Activated CD4-positive, alpha-beta T cell treated with anti-CD3 and anti-CD28 coated beads, Interleukin-2, amount 50 U/mL, for 16 hours (primary cell): Measurements from ENCODE around the gene ERI2.

Source experiments
- DNase-seq: peaks from one replicate; pipeline ENCODE4 v3.0.0-alpha.2; 2020

Gene ERI2

GRCh38 chr16:20806168-20807050 lies at the start of gene ERI2, which contains the start of gene REXO5:
Gene ERI2 (minus strand): TSS chr16:20806472. CDS start chr16:20806430, 42 bp downstream.
Gene REXO5 (plus strand): TSS chr16:20806527. CDS start chr16:20806954, 427 bp downstream.
- peak; percentile 87 for DNase-seq

- DNase-seq: no peak
Measured at GRCh38 chr16:20854963-20855362, 48.7 kb upstream of the ERI2 start.

DNA sequence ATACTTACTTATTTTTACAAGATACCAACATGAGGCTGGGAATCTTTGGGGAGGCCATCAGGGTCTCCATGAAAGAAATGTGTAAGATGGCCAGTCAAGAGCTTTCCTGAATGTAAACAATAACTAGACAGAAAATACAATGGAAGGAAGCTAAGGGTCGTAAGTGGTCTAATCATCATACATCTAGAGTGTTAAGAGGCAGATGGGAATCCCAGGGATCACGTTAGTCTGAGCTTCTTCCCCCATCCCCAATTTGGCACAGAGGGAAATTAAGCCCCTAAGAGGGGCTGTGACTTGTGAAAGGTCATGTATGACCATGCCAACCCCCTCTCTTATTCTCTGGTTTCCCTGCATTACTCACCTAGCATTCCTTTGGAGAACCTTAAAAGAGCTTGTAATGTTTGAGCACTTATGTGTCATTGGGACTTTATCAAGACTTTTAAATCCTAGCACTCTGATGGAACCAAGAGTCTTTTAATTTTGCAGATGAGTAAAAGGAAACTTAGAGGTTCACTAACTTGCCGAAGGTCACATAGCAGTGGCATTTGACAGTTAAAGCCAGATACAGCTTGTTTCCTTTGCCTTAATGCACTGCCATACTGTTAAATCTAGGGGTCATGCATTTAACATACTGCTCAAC lies 47.8 kb upstream of the ERI2 start:
- DNase-seq: no peak

DNA sequence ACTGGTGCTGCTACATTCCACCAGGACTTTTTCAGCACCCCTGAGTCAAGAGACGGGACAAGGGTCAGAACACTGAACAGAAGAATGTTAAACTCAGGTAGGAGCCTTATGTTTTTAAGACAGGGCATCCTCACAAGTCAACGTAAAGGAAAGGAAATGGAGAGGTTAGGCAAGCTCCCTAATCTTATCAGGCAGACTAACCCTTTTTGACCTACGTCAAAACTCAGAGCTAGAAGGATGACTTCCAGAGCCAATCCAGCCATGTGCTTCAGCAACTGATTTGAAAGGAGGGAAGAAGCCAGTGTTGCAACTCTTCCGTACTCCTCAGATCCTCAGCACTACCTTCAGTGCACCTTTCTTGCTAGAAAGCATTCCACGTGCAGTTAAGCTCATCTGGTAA lies 46.9 kb upstream of the ERI2 start:
- no peak for DNase-seq

GRCh38 chr16:20851601-20852000 lies 45.3 kb upstream of the ERI2 start:
- DNase-seq: no peak

GRCh38 chr16:20850981-20851380 lies 44.7 kb upstream of the ERI2 start:
- no peak for DNase-seq

DNA sequence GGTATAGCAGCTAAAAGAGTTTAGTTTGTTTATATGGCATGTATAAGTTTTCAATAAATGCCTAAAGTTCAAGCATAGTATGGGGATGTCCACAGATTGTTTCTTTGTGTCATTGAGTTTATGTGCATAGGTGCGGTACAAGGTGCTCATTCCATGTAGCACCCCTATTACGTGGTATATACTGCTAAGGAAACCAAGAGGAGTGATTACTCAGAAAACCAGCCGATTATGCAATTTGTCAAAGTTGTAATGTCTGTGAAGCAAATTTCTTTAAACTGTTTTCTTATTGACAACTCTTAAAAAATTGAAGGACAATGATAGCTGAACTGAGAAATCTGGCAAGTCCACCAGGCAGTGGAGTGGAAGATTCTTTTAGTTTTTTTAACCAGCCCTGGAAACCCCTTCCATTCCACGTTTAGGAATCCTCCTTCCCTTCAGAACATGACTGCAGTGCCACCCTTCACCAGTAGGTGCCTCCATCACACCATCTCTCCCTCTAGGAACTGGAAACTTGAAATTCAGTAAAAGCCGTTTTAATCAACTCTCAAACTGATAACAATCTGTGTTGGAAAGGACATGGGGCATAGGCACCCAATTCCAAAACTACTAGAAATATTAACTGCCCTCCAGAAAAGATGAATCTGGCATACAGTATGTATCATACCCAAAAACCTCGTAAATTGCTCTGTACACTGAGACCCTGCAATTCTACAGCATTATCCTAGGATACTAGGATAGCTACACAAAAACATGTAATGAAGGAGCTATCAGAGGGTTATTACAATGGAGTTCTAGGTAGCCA lies 43.5 kb upstream of the ERI2 start:
- peak; percentile 68 for DNase-seq

GRCh38 chr16:20847550-20847949 lies 41.3 kb upstream of the ERI2 start:
- DNase-seq: no peak

DNA sequence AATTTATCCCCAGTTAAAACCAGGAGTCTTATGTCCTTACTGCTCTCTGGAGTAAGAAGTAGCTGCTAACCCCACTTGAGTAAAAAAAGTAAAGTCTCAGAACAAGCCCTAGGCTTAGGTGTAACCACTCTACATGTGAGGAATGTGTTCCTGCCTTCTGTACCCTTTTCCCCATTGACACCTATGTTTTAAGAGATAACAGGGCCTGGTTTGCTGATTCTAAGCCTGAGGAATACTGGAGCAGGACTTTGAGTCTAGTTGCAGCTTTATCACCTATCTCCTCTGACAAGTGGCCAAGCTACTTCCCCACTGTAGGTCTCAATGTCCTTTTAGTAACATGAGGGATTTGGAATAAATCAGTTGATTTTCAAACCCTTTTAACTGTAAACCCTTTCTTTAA lies 40.3 kb upstream of the ERI2 start:
- DNase-seq: no peak

DNA sequence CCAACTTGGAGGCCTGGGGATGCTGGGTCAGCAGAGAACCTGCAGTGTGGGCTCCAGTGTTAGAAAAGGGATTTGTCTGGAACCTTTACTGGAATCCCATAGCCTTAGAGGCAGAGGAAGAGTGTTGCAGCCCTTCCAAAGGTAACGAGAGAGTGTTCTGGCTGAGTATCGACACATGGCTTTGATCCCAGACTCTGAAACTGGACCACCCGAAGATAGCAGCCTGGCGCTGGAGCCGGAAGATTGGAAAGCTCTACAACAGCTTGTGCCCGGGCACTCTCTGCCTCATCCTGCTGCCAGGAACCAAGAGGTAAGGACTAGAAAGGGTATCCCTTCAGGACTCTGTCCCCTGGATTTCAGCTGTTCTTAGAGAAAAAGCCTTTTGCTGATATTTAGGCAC lies 39.8 kb upstream of the ERI2 start:
- DNase-seq: no peak

DNA sequence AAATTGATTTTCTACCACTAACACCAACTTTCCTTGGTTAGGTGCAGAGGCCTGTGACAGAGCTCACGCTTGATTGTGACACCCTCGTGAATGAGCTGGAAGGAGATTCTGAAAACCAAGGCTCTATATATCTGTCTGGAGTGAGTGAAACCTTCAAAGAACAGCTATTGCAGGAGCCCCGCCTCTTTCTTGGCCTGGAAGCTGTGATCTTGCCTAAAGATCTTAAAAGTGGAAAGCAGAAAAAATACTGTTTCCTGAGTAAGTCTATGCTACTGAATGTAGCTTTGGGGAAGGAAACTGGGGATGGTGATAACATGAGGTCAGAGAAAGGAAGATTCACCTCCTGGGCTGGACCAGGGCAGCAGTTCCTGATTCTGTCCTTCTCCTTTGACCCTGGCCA lies 38.3 kb upstream of the ERI2 start:
- no peak for DNase-seq

DNA sequence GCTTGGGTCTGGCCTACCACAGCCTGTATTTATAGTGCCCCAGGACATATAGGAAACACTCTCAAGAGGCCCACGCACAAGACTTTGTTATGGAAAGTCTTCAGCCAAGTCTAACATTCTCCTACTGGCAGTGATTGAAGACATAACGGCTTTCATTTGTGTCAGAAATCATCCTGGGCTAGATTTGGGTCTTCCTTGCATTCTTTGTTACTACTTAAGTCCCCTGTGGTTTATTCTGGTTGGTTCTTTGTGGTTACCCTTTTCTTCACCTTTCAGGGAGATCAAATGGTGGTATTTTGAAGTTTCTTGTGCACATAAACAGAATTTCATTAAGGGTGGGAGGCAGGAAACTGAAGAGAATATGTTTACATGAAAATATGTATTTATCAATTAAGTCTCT lies 37.8 kb upstream of the ERI2 start:
- DNase-seq: no peak

DNA sequence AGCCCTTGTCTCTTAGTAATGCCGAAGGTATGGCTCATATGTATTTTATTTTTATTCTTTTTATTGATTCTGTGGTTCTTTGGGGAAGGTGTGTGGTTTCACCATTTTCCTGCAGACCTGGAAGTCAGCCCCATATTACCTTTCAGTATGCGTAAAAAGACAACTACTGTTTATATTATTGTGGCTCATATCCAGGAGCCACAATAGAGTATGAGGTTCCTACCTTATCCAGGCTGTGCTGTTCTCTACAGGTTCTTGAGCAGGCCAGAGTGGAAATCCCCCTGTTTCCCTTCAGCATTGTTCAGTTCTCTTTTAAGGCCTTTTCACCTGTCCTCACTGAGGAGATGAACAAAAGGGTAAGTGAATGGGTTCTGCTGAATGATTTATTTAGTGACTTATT lies 33.2 kb upstream of the ERI2 start:
- no peak for DNase-seq

GRCh38 chr16:20838240-20838639 lies 32.0 kb upstream of the ERI2 start:
- no peak for DNase-seq

DNA sequence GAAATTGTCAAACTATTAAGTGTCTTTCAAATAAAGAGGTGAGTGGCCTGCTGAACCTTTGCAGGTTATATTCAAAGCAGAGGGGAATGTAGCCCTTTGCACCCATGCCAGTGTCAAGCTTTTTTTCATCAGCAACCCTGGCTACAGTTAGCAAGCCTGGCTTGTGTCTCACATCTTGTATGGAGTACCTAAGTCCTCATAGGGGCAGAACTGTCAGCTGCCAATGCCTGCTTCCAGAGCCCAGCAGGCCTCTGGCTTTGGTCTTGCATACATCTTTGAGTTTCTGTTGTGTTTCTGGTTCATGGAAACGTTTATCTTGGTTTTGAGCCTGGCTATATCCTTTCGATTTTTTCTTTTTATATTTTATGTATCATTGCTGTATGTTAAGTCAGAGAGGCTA lies 26.8 kb upstream of the ERI2 start:
- DNase-seq: no peak

GRCh38 chr16:20830372-20830771 lies 24.1 kb upstream of the ERI2 start:
- no peak for DNase-seq

DNA sequence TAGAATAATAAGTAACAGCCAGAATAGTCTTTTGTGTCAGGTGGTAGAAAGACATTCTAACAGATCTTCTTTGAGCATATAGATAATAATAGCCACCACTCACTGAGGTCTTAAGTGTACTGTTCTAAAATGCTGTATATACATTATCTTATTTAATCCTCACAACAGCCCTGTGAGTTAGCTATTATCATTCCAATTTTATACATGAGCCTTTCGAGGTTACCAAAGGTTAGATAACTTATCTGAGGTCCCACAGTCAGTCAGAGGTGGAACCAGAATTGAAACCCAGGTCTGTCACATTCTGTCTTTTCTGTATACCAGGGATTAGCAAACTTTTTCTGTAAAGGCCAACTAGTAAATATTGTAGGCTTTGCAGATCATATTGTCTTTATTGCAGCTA lies 23.3 kb upstream of the ERI2 start:
- DNase-seq: no peak

GRCh38 chr16:20826039-20826566 lies 19.8 kb upstream of the ERI2 start:
- DNase-seq: no peak

DNA sequence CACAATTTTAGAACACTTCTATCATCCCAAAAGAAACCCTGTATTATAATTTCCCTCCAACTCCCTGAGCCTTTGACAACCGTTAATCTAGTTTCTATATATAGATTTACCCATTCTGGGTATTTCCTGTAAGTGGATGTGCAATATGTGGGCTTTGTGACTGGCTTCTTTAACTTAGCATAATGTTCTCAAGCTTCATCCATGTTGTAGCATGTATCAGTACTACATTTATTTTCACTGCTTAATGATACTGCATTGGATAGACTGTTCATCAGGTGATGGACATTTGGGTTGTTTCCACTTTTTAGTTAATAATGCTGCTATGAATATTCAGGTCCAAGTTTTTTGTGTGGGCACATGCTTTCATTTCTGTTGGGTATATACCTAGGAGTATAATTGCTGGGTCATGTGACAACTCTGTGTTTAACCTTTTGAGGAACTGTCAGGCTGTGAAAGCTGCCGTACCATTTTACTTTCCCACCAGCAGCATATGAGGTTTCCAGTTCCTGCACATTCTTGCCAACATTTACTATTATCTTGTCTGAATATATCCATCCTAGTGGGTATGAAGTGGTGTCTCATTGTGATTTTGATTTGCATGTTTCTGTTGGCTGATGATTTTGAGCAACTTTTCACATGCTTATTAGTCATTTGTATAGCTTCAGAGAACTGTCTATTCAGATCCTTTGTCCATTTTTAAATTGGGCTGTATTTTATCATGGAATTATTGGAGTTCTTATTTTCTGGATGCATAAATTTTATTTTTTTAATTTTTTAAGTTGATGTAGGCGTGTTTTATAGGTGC lies 16.5 kb upstream of the ERI2 start:
- DNase-seq: no peak

GRCh38 chr16:20821682-20822081 lies 15.4 kb upstream of the ERI2 start:
- no peak for DNase-seq

DNA sequence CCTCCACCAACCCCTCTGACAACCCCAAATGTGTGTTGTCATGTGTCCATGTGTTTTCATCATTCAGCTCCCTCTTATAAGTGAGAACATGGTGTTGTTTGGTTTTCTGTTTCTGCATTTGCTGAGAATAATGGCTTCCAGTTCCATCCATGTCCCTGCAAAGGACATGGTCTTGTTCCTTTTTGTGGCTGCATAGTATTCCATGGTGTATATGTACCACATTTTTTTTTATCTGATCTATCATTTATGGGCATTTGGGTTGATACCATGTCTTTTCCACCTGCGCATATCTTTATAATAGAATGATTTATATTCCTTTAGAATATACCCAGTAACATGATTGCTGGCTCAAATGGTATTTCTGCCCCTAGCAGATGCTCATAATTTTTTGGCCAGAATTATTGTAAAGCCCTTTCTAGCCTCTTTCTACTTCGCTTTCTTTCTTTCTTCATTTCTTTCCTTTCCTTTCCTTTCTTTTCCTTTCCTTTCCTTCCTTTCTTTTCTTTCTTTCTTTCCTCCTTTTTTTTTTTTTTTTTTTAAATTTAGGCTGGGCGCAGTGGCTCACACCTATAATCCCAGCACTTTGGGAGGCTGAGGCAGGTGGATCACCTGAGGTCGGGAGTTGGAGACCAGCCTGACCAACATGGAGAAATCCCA lies 12.8 kb upstream of the ERI2 start:
- DNase-seq: no peak

DNA sequence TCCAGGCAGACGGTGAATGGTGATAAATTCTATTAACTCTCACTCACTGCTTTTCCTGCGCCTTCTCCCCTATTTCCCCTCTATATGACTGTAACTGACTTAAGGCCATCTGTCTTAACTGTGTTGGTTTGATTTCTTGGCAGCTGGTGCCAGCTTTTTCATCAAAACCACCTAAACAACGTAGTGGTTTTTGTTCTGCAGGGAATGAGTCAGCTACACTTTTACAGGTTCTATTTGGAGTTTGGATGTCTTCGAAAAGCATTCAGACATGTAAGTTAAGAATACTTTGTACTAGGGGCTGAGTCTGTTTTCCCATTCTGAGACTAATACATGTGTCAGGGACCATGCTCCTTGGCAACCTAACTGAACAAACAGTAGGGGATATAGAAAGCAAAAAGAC lies 8.5 kb upstream of the ERI2 start:
- DNase-seq: peak; percentile 71
